Measurements from ENCODE around the gene DMWD.

DNA sequence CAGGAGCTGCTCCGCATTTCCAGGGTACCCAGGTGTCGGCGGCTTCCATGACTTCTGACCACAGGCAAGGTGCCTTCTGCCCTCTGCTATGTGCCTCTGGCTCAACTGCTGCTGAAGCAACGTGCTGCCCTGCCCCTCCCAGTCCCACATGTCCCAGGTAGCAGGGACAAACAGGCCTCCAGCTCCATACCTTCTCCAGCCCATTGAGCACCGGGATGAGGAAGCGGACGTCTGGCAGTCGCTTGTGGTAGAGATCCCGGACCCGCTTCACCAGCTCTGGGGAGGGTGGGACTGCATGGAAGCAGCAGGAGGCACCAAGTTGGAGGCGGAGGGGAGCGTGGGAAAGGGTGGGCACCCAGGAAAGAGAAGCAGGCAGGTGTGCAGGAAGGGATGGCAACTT lies 30.5 kb upstream of the DMWD start:
- TF ChIP-seq, protein P1, sequence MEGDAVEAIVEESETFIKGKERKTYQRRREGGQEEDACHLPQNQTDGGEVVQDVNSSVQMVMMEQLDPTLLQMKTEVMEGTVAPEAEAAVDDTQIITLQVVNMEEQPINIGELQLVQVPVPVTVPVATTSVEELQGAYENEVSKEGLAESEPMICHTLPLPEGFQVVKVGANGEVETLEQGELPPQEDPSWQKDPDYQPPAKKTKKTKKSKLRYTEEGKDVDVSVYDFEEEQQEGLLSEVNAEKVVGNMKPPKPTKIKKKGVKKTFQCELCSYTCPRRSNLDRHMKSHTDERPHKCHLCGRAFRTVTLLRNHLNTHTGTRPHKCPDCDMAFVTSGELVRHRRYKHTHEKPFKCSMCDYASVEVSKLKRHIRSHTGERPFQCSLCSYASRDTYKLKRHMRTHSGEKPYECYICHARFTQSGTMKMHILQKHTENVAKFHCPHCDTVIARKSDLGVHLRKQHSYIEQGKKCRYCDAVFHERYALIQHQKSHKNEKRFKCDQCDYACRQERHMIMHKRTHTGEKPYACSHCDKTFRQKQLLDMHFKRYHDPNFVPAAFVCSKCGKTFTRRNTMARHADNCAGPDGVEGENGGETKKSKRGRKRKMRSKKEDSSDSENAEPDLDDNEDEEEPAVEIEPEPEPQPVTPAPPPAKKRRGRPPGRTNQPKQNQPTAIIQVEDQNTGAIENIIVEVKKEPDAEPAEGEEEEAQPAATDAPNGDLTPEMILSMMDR (IDR thresholded peaks at IDR 0.05) = no peak
- TF ChIP-seq POLR2A (IDR thresholded peaks at IDR 0.05) (no peak), POLR2AphosphoS5 (IDR thresholded peaks at IDR 0.05) (no peak), EP300 (IDR thresholded peaks at IDR 0.05; ENCODE audit: low read depth) (no peak)

Measured in transverse colon (tissue), 4 donors.